HG03575 (cell line): ENCODE data around the gene SLC22A23.

Source experiments
- ATAC-seq: cut with Tn5 transposase; IDR thresholded peaks from one replicate; pipeline ENCODE4 v1.9.1; 2021; ENCODE audit not compliant: unreplicated experiment, insufficient number of reproducible peaks, low FRiP score; ENCODE audit errors: extremely low read depth

SLC22A23 gene

GRCh38 chr6:3410385-3411360, 46.2 kb downstream of the SLC22A23 start:
- no peak for ATAC-seq

- no peak for ATAC-seq
These were observed 47.0 kb downstream of the SLC22A23 start for GRCh38 chr6:3409699-3410384.

GRCh38 chr6:3408665-3409064, 48.2 kb downstream of the SLC22A23 start:
- no peak for ATAC-seq

- ATAC-seq = no peak
These were observed 49.0 kb downstream of the SLC22A23 start for GRCh38 chr6:3407840-3408239.

GRCh38 chr6:3406891-3407809, 49.7 kb downstream of the SLC22A23 start:
- ATAC-seq = no peak

- no peak for ATAC-seq
These were observed 50.5 kb downstream of the SLC22A23 start for GRCh38 chr6:3406362-3406821.

- ATAC-seq = no peak
These were observed 51.2 kb downstream of the SLC22A23 start for GRCh38 chr6:3405679-3406078.

GRCh38 chr6:3405182-3405518, 51.7 kb downstream of the SLC22A23 start:
- ATAC-seq = no peak

- no peak for ATAC-seq
These were observed 53.3 kb downstream of the SLC22A23 start for GRCh38 chr6:3403238-3404173.

GRCh38 chr6:3402310-3403237, 54.3 kb downstream of the SLC22A23 start:
- ATAC-seq = no peak

- no peak for ATAC-seq
These were observed 56.7 kb downstream of the SLC22A23 start for GRCh38 chr6:3400162-3400561.

GRCh38 chr6:3398755-3399696, 57.8 kb downstream of the SLC22A23 start:
- no peak for ATAC-seq

GRCh38 chr6:3398165-3398562, 58.7 kb downstream of the SLC22A23 start:
- ATAC-seq = no peak

- ATAC-seq = no peak
These were observed 59.4 kb downstream of the SLC22A23 start for GRCh38 chr6:3397229-3398164.

GRCh38 chr6:3396503-3397180, 60.2 kb downstream of the SLC22A23 start:
- ATAC-seq = no peak
